HG02884 (cell line): ENCODE data around the gene ALLC.

Experiments used
- ATAC-seq: cut with Tn5 transposase; IDR thresholded peaks from one replicate; pipeline ENCODE4 v1.9.1; 2021; ENCODE audit warnings: mild to moderate bottlenecking, moderate library complexity; ENCODE audit not compliant: unreplicated experiment

The ALLC gene

DNA sequence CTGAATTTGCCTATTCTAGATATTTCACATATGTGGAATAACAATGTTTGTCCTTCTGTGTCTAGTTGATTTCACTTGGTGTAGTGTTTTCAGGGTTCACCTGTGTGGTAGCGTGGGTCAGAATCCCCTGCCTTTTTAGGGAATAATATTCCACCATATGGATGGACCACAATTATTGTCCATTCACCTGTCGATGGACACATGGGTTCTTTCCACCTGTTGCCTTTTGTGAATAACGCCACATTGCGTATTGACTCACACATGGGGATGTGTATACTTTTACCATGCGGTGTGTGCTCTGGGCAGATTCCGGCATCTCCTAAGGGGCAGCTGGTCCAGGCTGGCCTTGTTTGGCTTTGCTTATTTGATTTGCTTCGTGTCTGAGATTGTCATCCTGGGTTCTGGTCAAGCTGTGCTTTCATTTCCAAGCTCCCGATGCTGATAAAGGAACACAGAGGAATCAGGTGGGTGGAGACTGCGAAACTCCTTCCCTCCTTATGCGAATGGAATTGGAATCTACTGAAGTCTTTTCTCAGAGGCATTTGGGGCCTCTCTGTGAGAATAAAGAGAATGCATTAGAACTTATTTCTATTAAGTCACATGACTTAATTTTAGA is 18.9 kb upstream of the ALLC start:
- ATAC-seq: no peak

DNA sequence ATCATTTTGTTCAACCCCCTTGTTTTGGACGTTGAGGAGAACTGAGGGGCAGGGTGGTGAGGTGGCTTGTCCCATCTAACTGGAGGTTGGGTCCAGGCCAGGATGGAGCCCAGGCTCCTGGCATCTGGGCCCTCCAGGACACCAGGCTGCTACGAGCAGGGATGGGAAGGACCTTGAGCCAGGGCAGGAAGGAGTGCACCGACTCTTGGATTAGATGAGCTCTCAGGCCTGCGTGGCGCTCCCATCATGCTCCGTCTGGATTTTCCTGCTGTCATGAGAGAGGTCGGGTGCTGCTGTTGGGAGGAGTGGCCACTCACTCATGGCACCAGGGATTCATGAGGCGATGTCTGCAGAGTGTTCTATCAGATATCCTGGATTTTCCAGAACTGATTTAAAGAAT is 18.3 kb upstream of the ALLC start:
- no peak for ATAC-seq

DNA sequence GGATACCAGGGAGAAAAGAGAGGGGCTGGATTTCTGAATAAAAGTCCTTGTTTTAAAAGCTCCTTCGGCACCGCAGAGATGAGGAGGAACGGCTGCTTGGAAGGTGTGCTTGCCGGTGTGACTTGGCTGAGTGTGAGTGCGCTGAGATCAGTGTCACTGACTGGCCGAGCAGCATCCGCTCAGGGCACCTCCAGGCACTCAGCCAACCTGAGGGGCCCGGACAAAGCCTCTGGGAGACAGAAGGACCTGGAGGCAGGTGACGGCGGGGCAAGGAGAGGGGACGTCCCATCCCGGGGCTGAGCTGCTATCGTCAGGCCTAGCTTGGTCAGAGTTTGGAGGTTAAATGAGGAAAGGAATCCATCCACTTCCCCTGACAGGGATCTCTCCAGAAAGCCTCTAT is 16.8 kb upstream of the ALLC start:
- no peak for ATAC-seq

DNA sequence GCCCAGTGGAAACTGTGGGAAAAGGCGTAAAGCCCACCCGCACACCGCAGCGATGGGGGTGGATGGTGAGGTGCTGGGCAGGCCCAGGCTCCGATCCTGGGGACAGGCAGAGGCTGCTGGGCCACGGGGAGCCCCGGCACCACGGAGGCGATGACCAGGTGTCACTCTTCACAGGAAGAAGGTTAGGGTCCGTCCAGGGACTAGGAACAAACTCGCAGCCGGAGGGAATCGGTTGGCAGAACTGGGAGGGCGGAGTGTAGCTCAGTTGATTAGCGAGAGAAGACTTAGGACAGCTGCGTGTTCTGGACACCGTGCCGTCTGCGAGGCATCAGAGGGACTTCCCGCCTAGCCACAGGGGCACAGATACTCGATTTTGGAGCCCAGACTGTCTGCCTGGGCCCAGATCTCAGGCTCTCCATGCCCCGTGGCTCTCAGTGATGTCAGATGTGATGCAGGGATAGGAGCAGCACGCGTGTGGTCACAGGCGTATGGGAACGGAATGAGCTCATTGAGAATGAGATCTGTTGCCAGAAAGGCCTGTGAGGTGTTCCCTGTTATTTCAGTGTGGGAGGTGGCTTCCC is 16.1 kb upstream of the ALLC start:
- ATAC-seq: no peak

DNA sequence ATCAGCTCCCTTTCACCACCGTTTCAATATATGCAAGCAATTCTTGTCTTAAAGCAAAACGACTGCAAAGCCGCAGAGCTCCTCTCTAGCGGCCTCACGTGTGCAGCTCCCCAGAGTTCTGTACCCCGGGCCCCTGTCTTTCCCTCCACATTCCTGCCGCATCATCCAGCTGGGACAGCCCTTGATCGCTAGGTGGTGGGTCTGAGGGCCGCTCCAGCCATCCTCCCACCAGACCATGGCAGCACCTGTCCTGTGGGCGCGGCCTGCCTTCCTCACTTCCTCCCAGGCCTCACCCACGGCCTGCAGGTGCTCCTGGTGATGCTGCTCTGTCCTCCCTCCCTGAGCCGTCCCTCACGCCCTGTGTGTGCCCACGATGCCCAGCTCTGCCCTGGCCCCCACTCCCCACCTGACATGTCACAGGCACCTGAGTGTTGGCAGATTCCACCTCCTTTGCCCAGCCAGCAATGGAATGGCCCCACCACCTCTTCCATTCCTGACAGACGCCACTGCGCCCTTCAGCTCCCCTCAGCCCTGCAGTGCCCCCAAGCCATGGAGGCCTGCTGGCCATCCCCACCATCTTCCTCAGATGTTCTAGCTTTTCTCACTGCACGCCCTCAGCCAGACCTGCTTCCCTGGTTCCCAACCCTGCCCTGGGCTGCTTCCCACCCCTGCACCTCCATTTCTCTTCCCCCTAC is 15.3 kb upstream of the ALLC start:
- no peak for ATAC-seq

DNA sequence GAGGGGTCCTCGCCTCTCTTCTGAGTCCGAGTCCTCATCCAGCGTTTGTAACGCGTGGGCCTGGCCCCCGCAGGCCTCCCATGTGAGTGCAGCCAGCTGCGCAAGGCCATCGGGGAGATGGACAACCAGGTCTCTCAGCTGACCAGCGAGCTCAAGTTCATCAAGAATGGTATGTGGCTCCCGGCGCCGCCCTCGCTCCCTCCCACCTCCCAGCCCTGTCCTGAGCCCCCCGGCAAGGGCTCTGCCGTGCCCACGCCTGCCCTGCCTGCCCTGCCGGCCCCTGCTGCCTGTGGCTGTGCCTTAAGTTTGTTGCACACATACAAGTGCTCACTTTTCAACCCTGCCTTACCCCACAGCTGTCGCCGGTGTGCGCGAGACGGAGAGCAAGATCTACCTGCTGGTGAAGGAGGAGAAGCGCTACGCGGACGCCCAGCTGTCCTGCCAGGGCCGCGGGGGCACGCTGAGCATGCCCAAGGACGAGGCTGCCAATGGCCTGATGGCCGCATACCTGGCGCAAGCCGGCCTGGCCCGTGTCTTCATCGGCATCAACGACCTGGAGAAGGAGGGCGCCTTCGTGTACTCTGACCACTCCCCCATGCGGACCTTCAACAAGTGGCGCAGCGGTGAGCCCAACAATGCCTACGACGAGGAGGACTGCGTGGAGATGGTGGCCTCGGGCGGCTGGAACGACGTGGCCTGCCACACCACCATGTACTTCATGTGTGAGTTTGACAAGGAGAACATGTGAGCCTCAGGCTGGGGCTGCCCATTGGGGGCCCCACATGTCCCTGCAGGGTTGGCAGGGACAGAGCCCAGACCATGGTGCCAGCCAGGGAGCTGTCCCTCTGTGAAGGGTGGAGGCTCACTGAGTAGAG is 14.4 kb upstream of the ALLC start:
- ATAC-seq: no peak

DNA sequence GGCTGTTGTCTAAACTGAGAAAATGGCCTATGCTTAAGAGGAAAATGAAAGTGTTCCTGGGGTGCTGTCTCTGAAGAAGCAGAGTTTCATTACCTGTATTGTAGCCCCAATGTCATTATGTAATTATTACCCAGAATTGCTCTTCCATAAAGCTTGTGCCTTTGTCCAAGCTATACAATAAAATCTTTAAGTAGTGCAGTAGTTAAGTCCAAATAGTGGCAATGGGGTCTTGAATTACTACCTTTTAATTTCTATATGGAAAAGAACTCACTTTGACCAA is 13.8 kb upstream of the ALLC start:
- peak; percentile 75 for ATAC-seq

DNA sequence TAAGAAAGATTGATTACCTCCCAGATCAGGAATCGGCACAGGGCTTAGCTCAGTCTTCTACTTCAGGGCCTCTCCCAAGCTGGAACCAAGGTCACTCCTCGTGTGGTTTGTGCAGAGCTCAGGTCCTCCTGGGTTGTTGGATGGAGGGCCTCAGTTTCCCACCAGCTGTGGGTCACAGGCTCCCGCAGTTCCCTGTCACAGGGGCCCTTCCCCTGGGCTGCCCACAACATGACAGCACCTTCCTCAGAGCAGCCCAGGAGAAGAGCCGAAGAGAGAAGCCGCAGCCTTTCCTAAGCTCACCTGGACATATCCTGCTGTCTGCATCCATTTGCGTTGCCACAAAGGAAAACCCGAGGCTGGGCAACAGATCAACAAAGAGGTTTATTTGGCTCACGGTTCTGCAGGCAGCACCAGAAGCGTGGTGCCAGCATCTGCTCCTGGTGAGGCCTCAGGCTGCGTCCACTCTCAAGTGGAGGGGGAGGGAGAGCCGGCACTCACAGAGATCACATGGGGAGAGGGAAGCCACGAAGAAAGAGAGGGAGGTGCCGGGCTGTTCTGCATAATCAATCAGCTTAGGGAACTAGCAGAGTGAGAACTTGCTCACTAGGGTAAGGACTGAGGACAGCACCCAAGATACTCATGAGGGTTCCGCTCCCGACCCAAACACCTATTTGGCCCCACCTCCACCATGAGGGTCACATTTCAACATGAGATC is 13.0 kb upstream of the ALLC start:
- ATAC-seq: no peak

DNA sequence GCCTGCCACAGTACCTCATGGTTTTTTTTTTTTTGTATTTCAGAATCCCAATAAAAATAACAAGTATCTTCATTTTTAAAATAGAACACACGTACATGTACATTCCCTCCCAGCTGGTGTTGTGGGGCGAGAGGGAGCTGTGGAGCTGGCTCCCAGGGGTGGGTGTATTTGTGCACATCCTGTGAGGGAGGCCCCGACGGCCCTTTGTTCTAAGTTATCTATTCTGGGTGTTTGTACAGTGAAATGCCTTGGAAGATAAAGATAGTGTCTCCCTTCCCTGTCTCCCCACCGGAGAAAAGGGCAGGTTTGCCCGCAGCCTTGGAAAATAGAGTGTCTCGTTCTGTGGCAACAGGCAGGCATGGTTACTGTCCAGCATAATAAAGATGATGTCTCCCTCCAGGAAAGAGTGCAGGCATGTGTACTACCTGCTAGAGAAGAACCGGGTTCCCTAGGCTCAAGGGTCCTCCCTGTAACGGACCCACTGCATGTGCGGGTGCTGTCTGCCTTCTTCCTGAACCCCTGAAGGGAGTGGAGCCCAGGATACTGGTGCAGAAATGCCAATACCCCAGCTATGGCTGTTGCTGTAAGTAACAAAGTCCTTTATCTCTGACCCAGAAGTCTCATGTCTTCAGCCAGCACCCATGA is 12.1 kb upstream of the ALLC start:
- ATAC-seq: no peak

DNA sequence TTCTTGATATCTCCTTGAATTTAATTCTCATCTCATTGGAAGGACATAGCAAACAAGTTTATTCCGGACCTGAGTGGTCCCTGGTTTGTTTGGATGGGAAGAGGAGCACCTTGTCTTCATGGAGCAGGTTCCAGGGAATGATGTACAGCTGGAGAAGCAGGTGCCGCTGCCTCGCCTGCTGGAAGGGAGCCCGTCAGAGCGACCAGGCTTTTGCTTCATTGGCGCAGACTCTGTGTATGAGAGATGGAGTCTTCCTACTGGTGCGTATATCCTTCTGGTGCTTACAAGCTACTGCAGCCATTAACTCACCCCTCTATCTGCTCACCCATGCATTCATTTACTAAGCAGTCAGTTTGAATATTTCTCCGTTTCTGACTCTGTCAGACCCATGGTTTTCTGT is 11.6 kb upstream of the ALLC start:
- no peak for ATAC-seq

DNA sequence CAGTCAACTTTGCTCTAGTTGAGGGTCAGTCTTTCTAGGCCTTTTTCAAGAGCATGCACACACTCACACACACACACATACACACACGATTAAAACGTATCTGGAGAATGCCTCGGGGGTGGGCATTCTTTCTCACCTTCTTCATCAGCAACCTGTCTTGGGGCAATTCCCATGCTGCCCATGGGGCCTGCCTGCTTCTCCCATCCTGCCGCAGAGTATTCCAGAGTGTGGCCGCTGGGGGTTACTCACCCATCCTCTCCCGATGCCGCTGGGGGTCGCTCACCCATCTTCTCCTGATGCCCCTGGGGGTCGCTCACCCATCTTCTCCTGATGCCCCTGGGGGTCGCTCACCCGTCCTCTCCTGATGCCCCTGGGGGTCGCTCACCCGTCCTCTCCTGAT is 10.8 kb upstream of the ALLC start:
- no peak for ATAC-seq

DNA sequence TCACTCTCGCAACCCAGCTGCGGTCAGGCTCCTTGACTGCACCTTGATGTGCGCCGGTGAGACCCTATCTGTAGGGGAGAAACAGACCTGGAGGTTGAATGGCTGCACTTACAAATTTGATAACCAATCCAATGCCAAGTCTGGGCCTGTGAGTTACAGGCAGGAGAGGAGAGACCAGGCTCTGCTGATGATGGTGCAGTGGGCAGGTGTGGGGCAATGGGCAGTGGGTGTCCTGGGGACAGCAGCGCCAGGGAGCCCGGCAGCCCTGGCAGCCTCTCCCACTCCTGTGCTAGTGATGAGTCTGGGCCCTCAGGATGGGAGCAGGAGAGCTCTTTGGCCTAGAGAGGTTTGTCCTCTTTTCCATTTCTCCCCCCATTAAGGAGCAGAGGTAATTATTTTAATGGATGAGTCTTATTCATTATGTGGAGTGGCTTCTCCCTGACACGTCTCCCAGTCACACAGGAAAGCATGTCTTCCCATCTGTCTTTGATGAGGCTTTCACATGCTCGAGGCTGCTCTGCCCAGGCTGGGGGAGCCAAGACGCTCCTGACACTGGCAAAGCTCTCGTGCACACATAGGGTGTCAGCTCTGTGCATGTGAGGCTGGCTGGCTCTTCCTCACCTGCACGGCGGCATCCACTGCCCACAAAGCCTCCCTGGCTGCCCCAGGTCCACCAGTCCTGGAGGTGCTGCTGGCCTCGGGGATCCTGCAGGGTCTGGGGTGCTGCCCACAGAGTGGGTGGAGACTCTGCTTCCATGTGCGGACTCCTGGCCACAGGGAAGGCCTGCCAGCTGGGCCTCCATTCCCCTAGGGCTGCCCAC is 10.0 kb upstream of the ALLC start:
- no peak for ATAC-seq

DNA sequence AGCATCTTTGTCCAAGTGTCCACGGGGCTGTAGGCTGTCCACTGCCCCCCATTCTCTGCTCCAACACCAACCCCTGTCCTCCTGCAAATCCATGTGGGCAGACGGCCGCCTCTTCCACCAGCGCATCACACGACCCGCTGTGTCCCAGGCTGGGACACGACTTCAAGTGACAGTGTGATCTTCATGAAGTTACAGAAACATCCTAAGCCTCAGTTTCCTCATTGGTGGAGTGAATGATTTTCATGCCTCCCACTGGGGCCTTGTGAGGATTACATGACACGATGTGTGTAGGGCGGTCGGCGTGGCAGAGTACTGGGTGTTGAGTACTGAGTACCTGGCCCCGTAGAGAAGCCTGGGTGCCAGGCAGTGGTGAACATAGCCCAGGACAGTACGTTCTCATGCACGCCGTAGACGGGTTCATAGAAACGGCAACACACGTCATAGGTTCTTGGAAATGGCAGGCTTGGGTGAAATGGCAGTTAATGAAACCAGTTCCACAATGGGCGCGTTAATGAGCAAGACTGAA is 9.3 kb upstream of the ALLC start:
- no peak for ATAC-seq

DNA sequence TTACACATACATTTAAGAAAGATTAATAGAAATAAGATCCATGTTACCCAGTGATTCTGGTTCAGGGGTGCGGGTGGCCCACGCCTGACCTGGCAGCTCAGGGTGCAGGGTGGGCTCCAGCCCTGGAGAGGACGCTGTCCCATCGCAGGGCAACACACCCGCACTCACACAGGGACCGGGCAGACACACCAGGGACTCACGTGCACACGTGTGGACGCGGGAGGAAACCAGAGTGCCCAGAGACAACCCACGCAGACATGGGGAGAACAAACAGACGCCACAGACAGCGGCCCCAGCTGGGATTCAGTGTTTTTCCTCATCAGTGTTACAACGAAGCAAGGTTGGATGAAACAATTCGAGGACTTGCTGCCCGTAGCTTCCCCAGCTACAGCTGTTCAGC is 8.4 kb upstream of the ALLC start:
- ATAC-seq: no peak

DNA sequence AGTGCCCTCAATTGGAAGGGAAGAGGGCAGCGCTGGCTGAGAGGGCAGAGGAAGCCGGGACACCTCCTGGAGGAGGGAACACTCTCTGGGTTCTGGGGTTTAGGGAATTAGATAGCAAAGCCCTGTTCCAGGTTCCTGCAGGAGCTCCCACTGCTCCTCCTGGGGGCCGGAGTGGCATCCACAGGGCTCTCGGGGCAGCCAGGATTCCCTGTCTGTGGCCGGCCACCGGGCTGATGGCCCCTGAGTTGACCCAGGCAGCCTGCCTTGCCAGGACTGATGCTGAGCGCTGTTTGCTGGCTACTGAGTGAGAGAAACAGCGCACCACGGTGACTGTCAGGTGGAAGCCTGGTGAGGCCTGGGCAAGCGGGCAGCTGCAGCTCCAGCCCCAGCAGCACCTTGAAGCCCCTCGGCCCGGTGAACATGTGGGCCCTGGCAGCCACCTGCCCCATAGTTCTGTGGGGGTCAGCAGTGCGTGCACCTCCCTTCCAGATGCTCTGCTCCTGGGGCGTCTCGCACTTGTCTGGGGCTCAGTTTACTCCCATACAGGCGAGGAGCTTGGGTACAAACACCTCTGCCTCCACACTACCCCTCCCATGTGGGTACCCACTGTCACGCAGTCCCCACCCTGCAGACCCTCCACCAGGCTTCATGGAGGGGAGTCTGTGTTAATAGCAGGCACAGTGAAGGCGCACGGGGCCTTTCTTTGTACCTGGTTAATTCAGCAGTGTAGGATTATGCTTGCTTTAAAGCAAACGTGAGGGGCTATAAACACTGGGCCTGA is 7.7 kb upstream of the ALLC start:
- ATAC-seq: no peak

DNA sequence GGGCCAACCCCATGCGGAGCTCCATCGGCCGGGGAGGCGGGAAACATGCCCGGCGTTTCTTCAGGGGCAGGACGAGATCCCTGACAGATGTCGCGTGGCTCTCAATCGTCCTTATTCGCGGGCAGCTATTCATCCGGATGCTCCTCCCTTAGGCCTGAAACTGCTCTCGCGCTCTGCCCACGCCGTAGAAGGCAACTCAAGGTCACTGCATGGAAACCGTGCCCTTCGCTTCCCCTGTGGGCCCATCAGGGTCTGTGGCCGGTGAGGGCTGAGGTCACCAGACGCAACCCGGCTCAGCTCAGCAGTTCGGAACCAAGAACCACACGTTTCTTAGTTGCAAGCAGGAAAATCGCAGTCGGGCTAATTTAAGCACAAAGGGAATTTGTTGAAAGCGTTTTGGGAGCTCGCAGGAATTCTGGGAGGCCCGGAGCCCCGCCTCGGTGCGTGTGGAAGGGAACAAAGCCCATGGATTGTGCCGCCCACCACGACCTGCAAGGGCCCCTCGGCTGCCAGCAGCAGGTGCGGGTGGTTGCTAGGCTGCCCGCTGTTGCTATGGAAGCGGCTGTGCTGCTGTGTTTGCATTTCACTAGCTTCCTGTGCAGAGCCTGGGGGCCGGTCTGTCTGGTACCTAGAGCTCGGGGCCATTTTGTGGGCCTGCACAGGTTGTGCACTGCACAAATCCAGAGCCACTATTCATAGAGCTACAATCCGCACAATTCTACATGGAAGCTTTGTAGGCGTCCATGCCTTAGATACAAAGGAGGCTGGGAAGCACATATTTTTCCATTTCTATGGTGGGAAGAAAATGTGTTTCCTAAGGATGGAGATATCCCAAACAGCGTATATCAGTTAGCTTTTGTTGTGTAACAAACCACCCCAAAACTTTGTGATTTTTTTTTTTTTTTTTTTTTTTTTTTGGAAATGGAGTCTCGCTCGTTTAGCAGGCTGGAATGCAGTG is 6.0 kb upstream of the ALLC start:
- ATAC-seq: peak; percentile 83

DNA sequence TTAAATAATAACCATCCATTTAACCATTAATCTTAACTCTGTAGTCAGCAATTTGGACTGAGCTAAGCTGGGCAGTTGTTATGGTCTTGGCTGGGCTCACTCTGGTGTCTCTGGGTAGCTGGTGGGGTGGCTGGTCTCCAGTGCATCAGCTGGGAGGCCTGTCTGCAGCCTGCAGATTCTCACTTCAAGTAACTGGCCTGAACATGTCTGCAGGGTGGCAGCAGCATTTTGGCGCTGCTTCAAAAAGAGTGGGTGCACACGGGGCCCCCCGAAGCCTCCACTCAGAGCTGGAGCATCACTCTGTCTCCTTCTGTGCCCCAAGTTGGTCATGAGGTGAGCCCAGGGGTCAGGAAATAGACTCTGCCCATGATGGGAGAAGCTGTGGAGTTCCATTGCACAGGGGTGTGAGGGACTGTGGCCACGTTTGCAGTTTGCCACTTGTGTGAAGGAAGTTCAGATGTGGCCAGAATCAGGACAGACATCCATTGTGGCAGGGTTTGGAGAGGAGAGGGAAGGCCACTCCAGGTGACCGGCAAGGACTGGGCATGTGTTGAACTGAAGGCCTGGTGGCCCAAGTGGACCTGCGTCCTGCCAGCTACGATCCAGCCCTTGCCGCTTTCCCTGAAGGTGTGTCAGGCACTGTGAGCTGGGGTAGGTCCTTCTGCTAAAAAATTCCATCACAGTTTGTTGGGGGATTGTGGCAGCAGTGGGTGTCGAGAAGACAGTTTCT is 4.9 kb upstream of the ALLC start:
- ATAC-seq: no peak
